ENCODE measurements around the gene USH1G.
"Not testable (repeated sequence)": the region's sequence is repeated elsewhere in the genome, so short reads cannot be mapped to it uniquely, and the experiment has no call there.

Gene USH1G

DNA sequence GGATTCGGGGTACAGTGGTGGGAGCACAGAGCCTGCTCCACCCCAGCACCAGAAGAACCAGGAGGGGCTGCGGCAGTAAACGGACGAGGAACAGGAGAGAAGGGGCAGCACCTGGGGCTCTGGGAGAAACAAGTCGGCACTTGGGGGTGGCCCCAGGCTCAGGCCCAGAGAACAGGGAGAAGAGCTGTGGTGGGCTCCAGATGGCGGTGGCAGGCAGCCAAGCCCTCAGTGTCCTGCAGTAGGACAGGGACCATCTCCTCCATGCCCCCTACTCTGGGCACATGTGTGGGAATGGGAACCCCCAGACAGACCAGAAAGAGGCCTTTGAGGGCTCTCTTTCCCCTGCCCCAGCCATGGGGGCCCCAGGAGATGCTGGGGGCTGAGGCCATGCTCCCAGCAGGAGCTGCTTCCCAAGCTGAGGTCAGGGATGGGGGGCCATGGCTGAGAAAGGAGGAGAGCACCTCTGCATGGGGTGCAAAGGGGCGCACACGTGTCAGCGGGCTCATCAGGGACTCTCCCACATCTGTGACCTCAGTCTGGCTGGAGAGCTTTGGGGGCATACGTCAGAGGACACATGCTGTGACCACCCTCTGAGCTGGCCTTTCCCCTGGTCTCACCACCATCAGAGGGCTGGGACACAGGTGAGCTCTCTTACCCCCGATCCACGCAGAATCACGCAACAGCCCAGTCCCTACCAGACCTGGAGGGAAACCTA, 6.8 kb downstream of the USH1G start:
- H3K9ac ChIP-seq (ENCODE audit: low read length) = no peak overlapping the region

DNA sequence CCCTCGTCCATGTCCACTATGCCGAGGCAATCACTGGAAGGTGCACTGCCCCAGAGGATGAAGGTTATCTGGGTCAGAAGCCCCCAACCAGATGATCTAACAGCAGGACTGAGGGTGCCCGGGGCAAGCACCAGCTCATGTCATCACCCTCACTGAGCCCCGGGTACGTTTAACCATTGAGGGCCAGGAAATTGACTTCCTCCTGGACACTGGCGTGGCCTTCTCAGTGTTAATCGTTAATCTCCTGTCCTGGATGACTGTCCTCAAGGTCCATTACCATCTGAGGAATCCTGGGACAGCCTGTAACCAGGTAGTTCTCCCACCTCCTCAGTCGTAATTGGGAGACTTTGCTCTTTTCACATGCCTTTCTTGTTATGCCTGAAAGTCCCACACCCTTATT, 11.6 kb downstream of the USH1G start:
- H3K9me3 ChIP-seq (ENCODE audit: insufficient read depth, low read length); H3F3A ChIP-seq (ENCODE audit: insufficient read depth); H3K27ac ChIP-seq (ENCODE audit: low read depth, low read length); H4K20me1 ChIP-seq (ENCODE audit: low read depth, low read length); H2AFZ ChIP-seq (ENCODE audit: low read depth, low read length, severe bottlenecking); H3K36me3 ChIP-seq (ENCODE audit: low read length); H3K27me3 ChIP-seq (ENCODE audit: low read length); H3K9me2 ChIP-seq (replicated peaks; ENCODE audit: insufficient read depth, low read length); H3K9ac ChIP-seq (ENCODE audit: low read length); H3K4me3 ChIP-seq (ENCODE audit: insufficient read depth, low read length, poor library complexity, severe bottlenecking); H3K4me2 ChIP-seq (ENCODE audit: low read depth, low read length, poor library complexity, severe bottlenecking); H3K79me2 ChIP-seq (ENCODE audit: insufficient read depth, low read length): not testable (repeated sequence)

More for the DNA sequence above, 6.8 kb downstream of the USH1G start:
- H3K79me2 ChIP-seq (ENCODE audit: insufficient read depth, low read length) = no peaks in the 10 kb centered on the region
- no peaks in the 10 kb centered on the region for H3K27me3 ChIP-seq (ENCODE audit: low read length)
- H3F3A ChIP-seq (ENCODE audit: insufficient read depth) = no peaks in the 10 kb centered on the region
- H4K20me1 ChIP-seq (ENCODE audit: low read depth, low read length) = no peaks in the 10 kb centered on the region
- H3K4me3 ChIP-seq (ENCODE audit: insufficient read depth, low read length, poor library complexity, severe bottlenecking) = no peak overlapping the region
- no peak for TF ChIP-seq EZH2phosphoT487 (conservative IDR thresholded peaks at IDR 0.05; ENCODE audit: low read length)
- TF ChIP-seq, protein P1, sequence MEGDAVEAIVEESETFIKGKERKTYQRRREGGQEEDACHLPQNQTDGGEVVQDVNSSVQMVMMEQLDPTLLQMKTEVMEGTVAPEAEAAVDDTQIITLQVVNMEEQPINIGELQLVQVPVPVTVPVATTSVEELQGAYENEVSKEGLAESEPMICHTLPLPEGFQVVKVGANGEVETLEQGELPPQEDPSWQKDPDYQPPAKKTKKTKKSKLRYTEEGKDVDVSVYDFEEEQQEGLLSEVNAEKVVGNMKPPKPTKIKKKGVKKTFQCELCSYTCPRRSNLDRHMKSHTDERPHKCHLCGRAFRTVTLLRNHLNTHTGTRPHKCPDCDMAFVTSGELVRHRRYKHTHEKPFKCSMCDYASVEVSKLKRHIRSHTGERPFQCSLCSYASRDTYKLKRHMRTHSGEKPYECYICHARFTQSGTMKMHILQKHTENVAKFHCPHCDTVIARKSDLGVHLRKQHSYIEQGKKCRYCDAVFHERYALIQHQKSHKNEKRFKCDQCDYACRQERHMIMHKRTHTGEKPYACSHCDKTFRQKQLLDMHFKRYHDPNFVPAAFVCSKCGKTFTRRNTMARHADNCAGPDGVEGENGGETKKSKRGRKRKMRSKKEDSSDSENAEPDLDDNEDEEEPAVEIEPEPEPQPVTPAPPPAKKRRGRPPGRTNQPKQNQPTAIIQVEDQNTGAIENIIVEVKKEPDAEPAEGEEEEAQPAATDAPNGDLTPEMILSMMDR (IDR thresholded peaks at IDR 0.05; ENCODE audit: insufficient read depth, low read length, poor library complexity, severe bottlenecking) = no peak
- no peak overlapping the region for H3K27ac ChIP-seq (ENCODE audit: low read depth, low read length)
- H3K9me3 ChIP-seq (ENCODE audit: insufficient read depth, low read length) = no peaks in the 10 kb centered on the region
- no peaks in the 10 kb centered on the region for H3K9me2 ChIP-seq (replicated peaks; ENCODE audit: insufficient read depth, low read length)
- no peaks in the 10 kb centered on the region for H3K36me3 ChIP-seq (ENCODE audit: low read length)
- H3K4me2 ChIP-seq (ENCODE audit: low read depth, low read length, poor library complexity, severe bottlenecking) = no peak overlapping the region
- H2AFZ ChIP-seq (ENCODE audit: low read depth, low read length, severe bottlenecking) = no peak overlapping the region

DNA sequence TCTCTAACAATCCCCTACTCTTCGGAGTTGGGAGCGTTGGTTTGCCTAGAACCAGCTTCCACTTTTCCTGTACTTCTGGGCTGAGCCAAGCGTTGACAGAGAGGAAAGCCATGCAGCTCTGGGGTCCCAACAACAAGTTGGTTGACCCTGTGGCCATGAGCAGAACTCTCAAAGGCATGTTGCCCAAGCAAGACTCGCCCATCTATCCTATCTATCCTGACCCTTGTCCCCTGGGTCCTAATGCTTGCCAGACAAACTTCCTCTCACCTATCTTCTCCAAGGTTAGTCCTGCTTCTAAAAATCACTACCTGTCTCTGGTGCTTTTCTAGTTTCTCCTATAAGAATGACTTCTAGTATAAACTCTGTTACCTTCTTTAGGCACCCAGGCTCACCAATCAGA, 14.0 kb downstream of the USH1G start:
- not testable (repeated sequence) for H3K4me2 ChIP-seq (ENCODE audit: low read depth, low read length, poor library complexity, severe bottlenecking); H3K9me3 ChIP-seq (ENCODE audit: insufficient read depth, low read length); H2AFZ ChIP-seq (ENCODE audit: low read depth, low read length, severe bottlenecking); H3F3A ChIP-seq (ENCODE audit: insufficient read depth); H3K79me2 ChIP-seq (ENCODE audit: insufficient read depth, low read length); H3K27ac ChIP-seq (ENCODE audit: low read depth, low read length); H3K9ac ChIP-seq (ENCODE audit: low read length); H3K4me3 ChIP-seq (ENCODE audit: insufficient read depth, low read length, poor library complexity, severe bottlenecking); H3K27me3 ChIP-seq (ENCODE audit: low read length); H3K9me2 ChIP-seq (replicated peaks; ENCODE audit: insufficient read depth, low read length); H4K20me1 ChIP-seq (ENCODE audit: low read depth, low read length); H3K36me3 ChIP-seq (ENCODE audit: low read length)

DNA sequence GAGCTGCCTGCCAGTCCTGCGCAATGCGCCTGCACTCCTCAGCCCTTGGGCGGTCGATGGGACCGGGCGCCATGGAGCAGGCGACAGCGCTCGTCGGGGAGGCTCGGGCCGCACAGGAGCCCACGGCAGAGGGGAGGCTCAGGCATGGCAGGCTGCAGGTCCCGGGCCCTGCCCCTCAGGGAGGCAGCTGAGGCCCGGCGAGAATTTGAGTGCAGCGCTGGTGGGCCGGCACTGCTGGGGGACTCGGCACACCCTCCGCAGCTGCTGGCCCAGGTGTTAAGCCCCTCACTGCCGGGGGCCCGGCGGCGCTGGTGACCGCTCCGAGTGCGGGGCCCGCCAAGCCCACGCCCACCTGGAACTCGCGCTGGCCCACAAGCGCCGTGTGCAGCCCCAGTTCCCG, 16.0 kb downstream of the USH1G start:
- H3K27me3 ChIP-seq (ENCODE audit: low read length) = no peaks in the 10 kb centered on the region
- H3K79me2 ChIP-seq (ENCODE audit: insufficient read depth, low read length) = no peaks in the 10 kb centered on the region
- no peak overlapping the region for H3K9ac ChIP-seq (ENCODE audit: low read length)
- no peaks in the 10 kb centered on the region for H3K36me3 ChIP-seq (ENCODE audit: low read length)
- H3K27ac ChIP-seq (ENCODE audit: low read depth, low read length) = no peak overlapping the region
- no peak overlapping the region for H3K4me2 ChIP-seq (ENCODE audit: low read depth, low read length, poor library complexity, severe bottlenecking)
- no peaks in the 10 kb centered on the region for H3F3A ChIP-seq (ENCODE audit: insufficient read depth)
- TF ChIP-seq EZH2phosphoT487 (conservative IDR thresholded peaks at IDR 0.05; ENCODE audit: low read length) = no peak
- TF ChIP-seq, protein P1 (IDR thresholded peaks at IDR 0.05; ENCODE audit: insufficient read depth, low read length, poor library complexity, severe bottlenecking) = no peak
- H3K9me3 ChIP-seq (ENCODE audit: insufficient read depth, low read length) = no peaks in the 10 kb centered on the region
- H4K20me1 ChIP-seq (ENCODE audit: low read depth, low read length) = no peaks in the 10 kb centered on the region
- H3K9me2 ChIP-seq (replicated peaks; ENCODE audit: insufficient read depth, low read length) = no peaks in the 10 kb centered on the region
- no peak overlapping the region for H3K4me3 ChIP-seq (ENCODE audit: insufficient read depth, low read length, poor library complexity, severe bottlenecking)
- no peak overlapping the region for H2AFZ ChIP-seq (ENCODE audit: low read depth, low read length, severe bottlenecking)

DNA sequence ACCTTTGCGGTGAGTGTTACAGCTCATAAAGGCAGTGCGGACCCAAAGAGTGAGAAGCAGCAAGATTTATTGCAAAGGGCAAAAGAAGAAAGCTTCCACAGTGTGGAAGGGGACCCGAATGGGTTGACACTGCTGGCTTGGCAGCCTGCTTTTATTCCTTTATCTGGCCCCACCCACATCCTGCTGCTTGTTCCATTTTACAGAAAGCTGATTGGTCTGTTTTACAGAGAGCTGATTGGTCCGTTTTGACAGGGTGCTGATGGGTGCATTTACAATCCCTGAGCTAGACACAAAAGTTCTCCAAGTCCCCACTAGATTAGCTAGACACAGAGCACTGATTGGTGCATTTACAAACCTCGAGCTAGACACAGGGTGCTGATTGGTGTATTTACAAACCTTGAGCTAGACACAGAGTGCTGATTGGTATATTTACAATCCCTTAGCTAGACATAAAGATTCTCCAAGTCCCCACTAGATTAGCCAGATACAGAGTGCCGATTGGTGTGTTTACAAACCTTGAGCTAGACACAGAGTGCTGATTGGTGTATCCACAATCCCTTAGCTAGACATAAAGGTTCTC, 16.8 kb downstream of the USH1G start:
- not testable (repeated sequence) for H3K27ac ChIP-seq (ENCODE audit: low read depth, low read length); H3K4me3 ChIP-seq (ENCODE audit: insufficient read depth, low read length, poor library complexity, severe bottlenecking); H3K79me2 ChIP-seq (ENCODE audit: insufficient read depth, low read length); H3K27me3 ChIP-seq (ENCODE audit: low read length); H3K9me3 ChIP-seq (ENCODE audit: insufficient read depth, low read length); H2AFZ ChIP-seq (ENCODE audit: low read depth, low read length, severe bottlenecking); H3F3A ChIP-seq (ENCODE audit: insufficient read depth); H4K20me1 ChIP-seq (ENCODE audit: low read depth, low read length); H3K36me3 ChIP-seq (ENCODE audit: low read length); H3K9me2 ChIP-seq (replicated peaks; ENCODE audit: insufficient read depth, low read length); H3K9ac ChIP-seq (ENCODE audit: low read length); H3K4me2 ChIP-seq (ENCODE audit: low read depth, low read length, poor library complexity, severe bottlenecking)
